Jurkat, Clone E6-1 (cell line): ENCODE measurements around the gene CANX.
"Not testable (repeated sequence)": the region's sequence is repeated elsewhere in the genome, so short reads cannot be mapped to it uniquely, and the experiment has no call there.

Source experiments
- DNase-seq: peaks from one replicate; pipeline ENCODE4 v3.0.0-alpha.2; 2011; ENCODE audit warnings: low read depth, low spot score
- H3K4me3 ChIP-seq: 2 replicates; pipeline ENCODE4 v1.5.1; 2011; ENCODE audit warnings: mild to moderate bottlenecking, low read length, control low read depth, moderate library complexity

CANX gene

GRCh38 chr5:179744106-179744505, 45.3 kb downstream of the CANX start:
- not testable (repeated sequence) for DNase-seq

GRCh38 chr5:179746872-179747271, 48.1 kb downstream of the CANX start:
- no peak for DNase-seq
- no peak overlapping the region for H3K4me3 ChIP-seq

More at GRCh38 chr5:179744106-179744505, 45.3 kb downstream of the CANX start:
- not testable (repeated sequence) for H3K4me3 ChIP-seq

- DNase-seq: no peak
- no peak overlapping the region for H3K4me3 ChIP-seq
Observed at GRCh38 chr5:179747811-179748210, 49.0 kb downstream of the CANX start.

GRCh38 chr5:179749857-179750508, 51.2 kb downstream of the CANX start:
- H3K4me3 ChIP-seq: no peak overlapping the region
- DNase-seq: no peak

- DNase-seq: no peak
- no peak overlapping the region for H3K4me3 ChIP-seq
Observed at GRCh38 chr5:179753971-179754370, 55.2 kb downstream of the CANX start.

GRCh38 chr5:179755022-179755421, 56.3 kb downstream of the CANX start:
- H3K4me3 ChIP-seq: no peak overlapping the region

GRCh38 chr5:179758955-179759354, 60.2 kb downstream of the CANX start:
- no peak for DNase-seq
- H3K4me3 ChIP-seq: no peak overlapping the region

More at GRCh38 chr5:179755022-179755421, 56.3 kb downstream of the CANX start:
- DNase-seq: no peak

GRCh38 chr5:179759581-179760551, 61.1 kb downstream of the CANX start:
- no peak overlapping the region for H3K4me3 ChIP-seq
- DNase-seq: peak; percentile 28

- peak; percentile 61 for DNase-seq
- no peak overlapping the region for H3K4me3 ChIP-seq
Observed at GRCh38 chr5:179762079-179762780, 63.5 kb downstream of the CANX start.

GRCh38 chr5:179762781-179763176, 64.0 kb downstream of the CANX start:
- no peak for DNase-seq
- no peak overlapping the region for H3K4me3 ChIP-seq

- no peak overlapping the region for H3K4me3 ChIP-seq
- peak; percentile 60 for DNase-seq
Observed at GRCh38 chr5:179763215-179763945, 64.6 kb downstream of the CANX start.

- DNase-seq: no peak
- H3K4me3 ChIP-seq: no peak overlapping the region
Observed at GRCh38 chr5:179764056-179764455, 65.3 kb downstream of the CANX start.

- no peak overlapping the region for H3K4me3 ChIP-seq
- DNase-seq: no peak
Observed at GRCh38 chr5:179765400-179765799, 66.6 kb downstream of the CANX start.

- H3K4me3 ChIP-seq: no peak overlapping the region
- no peak for DNase-seq
Observed at GRCh38 chr5:179766021-179766725, 67.4 kb downstream of the CANX start.

GRCh38 chr5:179766726-179767455, 68.1 kb downstream of the CANX start:
- no peak for DNase-seq
- H3K4me3 ChIP-seq: no peak overlapping the region

- H3K4me3 ChIP-seq: no peak overlapping the region
- no peak for DNase-seq
Observed at GRCh38 chr5:179767496-179768100, 68.8 kb downstream of the CANX start.

- no peak overlapping the region for H3K4me3 ChIP-seq
- DNase-seq: no peak
Observed at GRCh38 chr5:179768326-179769085, 69.7 kb downstream of the CANX start.
